HG02884 (cell line): ENCODE data around the gene MRPL14.

Experiments used
- ATAC-seq: cut with Tn5 transposase; IDR thresholded peaks from one replicate; pipeline ENCODE4 v1.9.1; 2021; ENCODE audit warnings: mild to moderate bottlenecking, moderate library complexity; ENCODE audit not compliant: unreplicated experiment

Gene MRPL14

DNA sequence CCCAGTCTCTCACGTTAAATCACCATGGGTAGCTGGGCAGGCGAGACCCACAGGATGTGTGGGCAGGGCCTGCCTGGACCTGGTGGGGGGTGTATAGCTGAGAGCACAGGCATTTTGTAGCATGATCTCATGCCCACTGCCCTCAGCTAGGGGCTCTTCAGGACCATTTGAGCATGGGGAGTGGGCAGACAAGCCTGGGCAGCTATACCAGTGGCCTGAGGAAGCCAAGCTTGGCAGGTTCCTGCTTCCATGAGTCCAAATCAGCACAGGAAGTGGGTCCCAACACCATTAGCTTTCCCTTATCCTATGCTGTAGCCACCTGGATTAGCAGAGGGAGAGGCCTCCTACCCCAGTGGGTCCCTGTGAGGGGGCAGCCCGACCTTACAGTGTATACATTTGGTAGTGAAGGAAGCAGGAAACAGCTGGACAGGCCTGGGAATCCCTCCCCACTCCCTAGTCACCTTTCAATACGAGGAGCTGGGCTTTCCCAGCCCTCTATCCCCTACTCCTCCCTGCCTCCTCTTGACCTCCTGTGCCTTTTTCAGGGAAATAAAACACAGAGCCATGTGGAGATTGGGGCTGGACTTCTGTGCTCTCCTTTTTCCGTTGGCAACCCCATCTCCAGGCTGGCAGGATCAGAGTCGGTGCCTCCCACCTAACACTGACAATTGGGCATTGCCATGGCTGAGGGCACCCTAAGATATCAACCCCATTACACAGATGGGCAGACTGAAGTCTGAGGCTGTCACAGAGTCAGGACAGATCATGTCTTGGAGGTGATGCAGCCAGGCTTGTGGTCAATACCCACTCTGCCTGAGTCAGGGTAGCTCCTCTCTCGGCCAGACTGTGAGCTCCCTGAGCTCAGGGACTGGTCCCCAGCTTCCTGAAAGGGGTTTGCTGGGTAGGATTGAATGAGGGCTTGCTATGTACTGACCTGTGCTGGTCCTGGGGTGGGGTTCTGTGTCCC, 59.8 kb downstream of the MRPL14 start:
- no peak for ATAC-seq

DNA sequence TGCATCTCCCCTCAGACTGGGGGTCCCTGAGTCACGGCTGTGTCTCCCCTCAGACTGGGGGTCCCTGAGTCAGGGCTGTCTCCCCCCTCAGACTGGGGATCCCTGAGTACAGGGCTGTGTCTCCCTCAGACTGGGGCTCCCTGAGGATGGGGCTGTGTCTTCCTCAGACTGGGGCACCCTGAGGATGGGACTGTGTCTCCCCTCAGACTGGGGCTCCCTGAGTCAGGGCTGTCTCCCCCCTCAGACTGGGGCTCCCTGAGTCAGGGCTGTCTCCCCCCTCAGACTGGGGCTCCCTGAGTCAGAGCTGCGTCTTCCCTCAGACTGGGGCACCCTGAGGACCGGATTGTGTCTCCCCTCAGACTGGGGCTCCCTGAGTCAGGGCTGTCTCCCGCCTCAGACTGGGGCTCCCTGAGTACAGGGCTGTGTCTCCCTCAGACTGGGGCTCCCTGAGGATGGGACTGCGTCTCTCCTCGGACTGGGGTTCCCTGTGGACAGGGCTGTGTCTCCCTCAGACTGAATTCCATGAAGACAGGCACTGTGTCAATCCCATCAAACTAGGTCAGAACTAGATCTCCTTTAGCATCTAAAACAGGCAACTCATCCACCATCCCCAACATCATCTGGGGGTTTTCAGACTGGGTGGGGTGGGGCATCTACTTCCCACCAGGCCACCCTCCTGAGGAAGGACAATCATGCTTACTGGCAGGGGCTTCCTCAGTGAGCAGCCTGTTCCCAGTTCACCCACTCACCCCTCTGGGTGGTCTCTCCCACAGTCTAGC, 60.7 kb downstream of the MRPL14 start:
- no peak for ATAC-seq

DNA sequence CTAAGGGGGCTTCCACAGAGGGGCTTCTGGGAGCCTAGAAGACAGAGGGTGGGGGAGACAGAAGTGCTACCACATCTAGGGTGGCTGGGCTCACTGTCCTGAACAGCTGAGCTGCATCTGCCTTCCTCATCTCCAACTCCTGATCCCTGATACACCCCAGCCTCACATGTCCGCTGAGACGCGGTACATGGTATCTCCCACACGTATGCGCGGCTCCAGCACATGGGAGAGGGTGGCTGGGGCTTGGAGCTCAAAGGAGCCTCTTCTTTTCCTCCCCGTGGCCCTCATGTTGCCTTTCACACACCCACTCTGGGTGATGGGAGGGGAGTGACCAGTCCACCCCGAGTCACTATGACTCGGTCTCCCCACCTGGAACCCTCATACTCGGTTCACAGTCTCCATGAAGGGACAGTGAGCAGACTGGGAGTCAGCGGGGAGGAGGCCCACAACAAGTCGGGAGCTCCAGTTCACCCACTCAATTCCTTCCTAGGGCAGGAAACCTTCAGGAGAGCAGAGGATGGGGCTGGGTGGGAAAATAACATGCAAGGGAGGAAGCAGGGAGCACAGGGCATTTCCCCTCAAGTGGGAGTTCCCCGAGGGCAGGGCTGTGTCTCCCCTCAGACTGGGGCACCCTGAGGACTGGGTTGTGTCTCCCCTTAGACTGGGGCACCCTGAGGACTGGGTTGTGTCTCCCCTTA, 61.7 kb downstream of the MRPL14 start:
- ATAC-seq: no peak

DNA sequence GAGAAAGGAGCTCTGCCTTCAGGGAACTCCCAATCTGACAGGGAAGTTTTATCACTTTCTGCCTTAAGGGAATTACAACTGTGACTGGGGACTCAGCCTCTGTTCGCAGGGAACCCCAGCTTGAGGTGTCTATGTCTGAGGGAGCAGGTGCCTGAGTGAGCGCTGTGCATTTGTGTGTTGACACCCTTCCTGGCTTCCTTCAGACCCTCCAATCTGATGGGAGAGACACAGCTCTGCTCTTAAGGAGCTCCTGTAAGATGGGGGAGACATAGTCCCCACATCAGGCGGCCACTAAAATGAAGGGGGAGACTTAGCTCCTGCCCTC, 62.3 kb downstream of the MRPL14 start:
- no peak for ATAC-seq

DNA sequence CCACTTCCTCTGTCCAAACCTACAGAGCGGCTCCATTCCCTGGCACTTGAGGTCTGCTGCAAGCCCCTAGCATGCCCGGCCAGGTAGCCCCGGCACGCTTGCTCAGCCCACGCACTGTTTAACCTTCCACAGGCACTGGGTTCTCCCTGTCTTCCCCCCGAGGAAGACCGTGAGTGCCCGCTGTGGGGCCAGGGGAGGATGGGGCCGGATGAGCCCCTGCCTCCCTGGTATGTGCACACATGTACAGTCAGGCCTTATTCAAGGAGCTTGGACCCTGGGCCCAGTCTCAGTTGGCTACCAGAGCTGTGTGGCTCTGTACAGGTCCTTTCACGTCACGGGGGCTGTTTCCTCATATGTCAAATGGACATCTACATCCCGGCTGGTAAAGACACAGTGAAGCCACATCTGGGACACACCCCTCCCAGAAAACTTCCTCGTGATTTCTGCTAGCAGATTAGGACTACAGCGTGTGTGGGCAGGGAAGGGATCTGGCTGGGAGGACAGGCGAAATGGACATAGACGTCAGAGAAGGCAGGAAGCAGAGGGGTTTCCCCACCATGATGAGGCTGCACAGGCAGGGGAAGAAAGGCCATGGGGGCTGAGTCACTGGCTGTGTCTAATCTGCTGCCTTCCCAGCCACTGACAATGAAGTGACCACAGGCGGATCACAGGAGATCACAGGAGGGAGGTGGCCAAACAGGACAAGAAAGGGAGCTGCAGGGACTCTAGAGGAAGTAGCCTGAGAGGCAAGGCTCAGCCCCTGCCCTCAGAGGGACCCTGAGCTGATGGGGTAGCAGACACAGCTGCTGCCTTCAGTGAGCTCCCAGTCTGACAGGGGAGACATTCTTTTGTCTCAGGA, 62.9 kb downstream of the MRPL14 start:
- ATAC-seq: no peak

DNA sequence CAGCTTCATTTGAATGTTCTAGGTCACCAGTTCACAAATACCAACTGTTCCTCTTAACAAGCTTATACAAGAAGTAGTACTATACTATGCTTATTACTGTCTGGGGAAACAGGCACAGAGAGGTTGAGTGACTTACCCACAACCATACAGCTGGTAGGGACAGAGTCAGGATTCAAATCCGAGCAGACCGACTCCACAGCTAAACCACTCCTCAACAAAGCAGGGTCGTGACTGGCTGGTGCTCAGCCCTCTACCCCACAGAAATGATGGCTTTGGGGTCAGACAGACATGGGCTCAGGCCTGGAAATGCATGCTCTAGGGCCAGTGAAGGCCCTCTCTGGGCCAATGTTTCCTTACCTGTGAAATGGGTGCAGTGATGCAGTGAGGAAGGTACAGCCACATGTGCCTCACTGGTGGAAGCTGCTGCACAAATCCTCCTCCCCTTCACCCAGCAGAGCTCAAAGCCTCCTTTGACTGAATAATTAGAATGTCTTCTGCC, 63.6 kb downstream of the MRPL14 start:
- no peak for ATAC-seq
